ENCODE data around the gene RBM38. TPM values are rescaled to one million over a fixed set of nuclear protein-coding genes. Genes with fewer than 3 reads are reported as not detected.

RBM38 gene
- total RNA-seq, 1 experiment from 2014 or later, result 52.7 TPM

- DNase-seq (ENCODE audit: low spot score), result no peak
- Histone ChIP-seq H3K9me3 (ENCODE audit: low read depth, low read length, poor library complexity, severe bottlenecking) (no peaks in the 10 kb centered on the region), H3K27me3 (replicated peaks; ENCODE audit: insufficient read depth, low read depth, low read length, poor library complexity) (no peaks in the 10 kb centered on the region), H3K4me1 (ENCODE audit: insufficient read depth, low read length, poor library complexity, severe bottlenecking) (peaks cover 6% of the 10 kb centered on the region), H3K27ac (ENCODE audit: low read depth, low read length, poor library complexity, severe bottlenecking) (no peak overlapping the region), H3K36me3 (ENCODE audit: insufficient read depth, low read length, poor library complexity, severe bottlenecking) (no peaks in the 10 kb centered on the region), H3K4me3 (ENCODE audit: low read depth, low read length, poor library complexity, severe bottlenecking) (no peak overlapping the region)
- no peak for TF ChIP-seq CTCF (conservative IDR thresholded peaks at IDR 0.05; ENCODE audit: low read depth, low read length)
- POLR2A ChIA-PET (ENCODE audit: low non-redundant PET), result no interaction called here
- CTCF ChIA-PET, result no interaction called here
- BruUV-seq (replicated peaks), result no TSS peak
- intact Hi-C loops (cut with micrococcal nuclease; ENCODE audit: unreplicated experiment), result no loop called here
Measured at GRCh38 chr20:57433657-57434389, 42.6 kb downstream of the RBM38 start.

GRCh38 chr20:57434390-57434700, 43.1 kb downstream of the RBM38 start:
- Histone ChIP-seq H3K36me3 (ENCODE audit: insufficient read depth, low read length, poor library complexity, severe bottlenecking) (no peaks in the 10 kb centered on the region), H3K27ac (ENCODE audit: low read depth, low read length, poor library complexity, severe bottlenecking) (no peak overlapping the region), H3K9me3 (ENCODE audit: low read depth, low read length, poor library complexity, severe bottlenecking) (no peaks in the 10 kb centered on the region), H3K27me3 (replicated peaks; ENCODE audit: insufficient read depth, low read depth, low read length, poor library complexity) (no peaks in the 10 kb centered on the region), H3K4me1 (ENCODE audit: insufficient read depth, low read length, poor library complexity, severe bottlenecking) (peaks cover 6% of the 10 kb centered on the region), H3K4me3 (ENCODE audit: low read depth, low read length, poor library complexity, severe bottlenecking) (no peak overlapping the region)
- TF ChIP-seq EZH2 (IDR thresholded peaks at IDR 0.05; ENCODE audit: borderline replicate concordance, low read depth, low read length, poor library complexity, severe bottlenecking) (no peak), CTCF (conservative IDR thresholded peaks at IDR 0.05; ENCODE audit: low read depth, low read length) (peak; percentile 32; the same call in 1 of the 2 replicates)
- ChIA-PET CTCF (no interaction called here), POLR2A (ENCODE audit: low non-redundant PET) (no interaction called here)
- DNase-seq (ENCODE audit: low spot score), result no peak
- intact Hi-C loops (cut with micrococcal nuclease; ENCODE audit: unreplicated experiment), result no loop called here
- no TSS peak for BruUV-seq (replicated peaks)

GRCh38 chr20:57435105-57435497, 43.9 kb downstream of the RBM38 start:
- intact Hi-C loops (cut with micrococcal nuclease; ENCODE audit: unreplicated experiment), result no loop called here
- H3K9me3 ChIP-seq (ENCODE audit: low read depth, low read length, poor library complexity, severe bottlenecking), result no peaks in the 10 kb centered on the region
- no peak overlapping the region for H3K4me3 ChIP-seq (ENCODE audit: low read depth, low read length, poor library complexity, severe bottlenecking)
- no TSS peak for BruUV-seq (replicated peaks)
- H3K27ac ChIP-seq (ENCODE audit: low read depth, low read length, poor library complexity, severe bottlenecking), result no peak overlapping the region
- no peaks in the 10 kb centered on the region for H3K36me3 ChIP-seq (ENCODE audit: insufficient read depth, low read length, poor library complexity, severe bottlenecking)
- TF ChIP-seq EZH2 (IDR thresholded peaks at IDR 0.05; ENCODE audit: borderline replicate concordance, low read depth, low read length, poor library complexity, severe bottlenecking) (no peak), CTCF (conservative IDR thresholded peaks at IDR 0.05; ENCODE audit: low read depth, low read length) (no peak)
- DNase-seq (ENCODE audit: low spot score), result no peak
- no peaks in the 10 kb centered on the region for H3K27me3 ChIP-seq (replicated peaks; ENCODE audit: insufficient read depth, low read depth, low read length, poor library complexity)
- POLR2A ChIA-PET (ENCODE audit: low non-redundant PET), result no interaction called here
- CTCF ChIA-PET, result no interaction called here
- H3K4me1 ChIP-seq (ENCODE audit: insufficient read depth, low read length, poor library complexity, severe bottlenecking), result peaks cover 6% of the 10 kb centered on the region

All from A673 (cell line).